ENCODE results near the gene ARL8A.

GRCh38 chr1:202123336-202123813 is 21.2 kb downstream of the ARL8A start:
- TF ChIP-seq CTCF (optimal IDR thresholded peaks at IDR 0.05 in 1 of 3, IDR thresholded peaks at IDR 0.05 in 1 of 3, conservative IDR thresholded peaks at IDR 0.05 in 1 of 3; ENCODE audit: extremely low read depth in 1 of 3, insufficient read depth in 2 of 3, low read length in 3 of 3) (no peak), EZH2 (IDR thresholded peaks at IDR 0.05; ENCODE audit: low read length) (no peak)
